Pericardium fibroblast (primary cell): ENCODE data around the gene GPR156. TPM values are rescaled to one million over a fixed set of nuclear protein-coding genes. Genes with fewer than 3 reads are reported as not detected.

Source experiments
- total RNA-seq: library from RNA; depleted of rRNA; stranded (reverse); fragments of >200 nt; gene quantifications from 2 replicates; pipeline ENCODE4 v1.2.3, GENCODE V29; 2015

Gene GPR156
- total RNA-seq, result 0.23 and 2.6 TPM in 2 replicates

DNA sequence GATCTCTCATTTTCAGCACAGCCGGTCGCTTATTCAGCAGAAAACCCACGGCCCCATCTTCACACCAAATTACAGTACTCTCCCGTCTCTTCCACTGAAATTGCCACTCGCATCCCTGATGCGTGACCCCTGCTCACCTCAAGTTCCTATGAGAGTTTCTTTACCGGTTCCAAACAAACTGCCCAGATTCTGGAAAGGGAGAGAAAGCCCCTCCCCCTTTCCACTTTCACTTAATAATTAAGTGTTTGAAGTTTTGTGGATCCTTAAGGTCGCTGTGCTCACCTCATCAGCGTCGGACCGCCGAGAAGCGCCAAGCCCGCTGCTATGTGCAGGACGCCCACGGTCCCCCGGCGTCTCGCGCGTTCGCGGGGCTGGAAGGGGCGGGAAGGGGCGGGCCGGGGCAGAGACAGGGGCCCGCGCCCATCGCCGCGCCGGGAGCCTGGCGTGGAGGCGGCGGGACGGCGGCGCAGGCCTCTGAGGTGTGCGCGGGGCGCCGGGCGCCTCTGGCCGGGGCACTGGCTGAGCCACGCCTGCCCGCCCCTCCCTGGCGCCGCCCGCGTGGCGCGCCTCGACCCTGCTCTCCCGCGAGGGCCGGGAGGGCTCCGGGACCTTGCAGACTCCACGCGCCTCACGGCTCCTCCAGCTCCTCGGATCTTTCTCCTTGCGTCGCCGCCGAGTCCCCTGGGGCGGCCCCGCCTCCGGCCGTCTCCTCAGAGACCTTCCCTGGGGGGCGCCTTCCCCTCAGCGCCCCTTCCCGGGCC, at the start of gene GPR156:
Gene GPR156, minus strand, starts transcription at position 476 of the 761 bp plus-strand sequence. CDS start 41,124 bp downstream, outside the sequence.

Other genes starting within 250 kb of the GPR156 start
- gene GSK3B, start 190.8 kb downstream of the GPR156 start, total RNA-seq, result 24.3 and 34.4 TPM in 2 replicates
- 21.7 and 31.9 TPM in 2 replicates for gene LRRC58, start 64.1 kb upstream of the GPR156 start, total RNA-seq
- gene FSTL1, start 165.8 kb upstream of the GPR156 start, total RNA-seq, result 1,426 and 1,923 TPM in 2 replicates